Activated naive CD4-positive, alpha-beta T cell treated with anti-CD3 and anti-CD28 coated beads, Interleukin-2, amount 10 ng/mL, durations not matched to agents 7 days and 5 days (primary cell): ENCODE data around the gene CHKB.
"Not testable (repeated sequence)": the region's sequence is repeated elsewhere in the genome, so short reads cannot be mapped to it uniquely, and the experiment has no call there.

ENCODE experiments used
- CTCF ChIA-PET: fragments of 350-600 bp; sonication (Branson Sonifier 250); formaldehyde crosslinking; loops from one replicate; lab custom pipeline; 2021; ENCODE audit warnings: antibody characterized with exemption; lab: Charles Lee
- DNase-seq: peaks from one replicate; pipeline ENCODE4 v3.0.0-alpha.2; 2020
- H3K27ac Mint-ChIP-seq: one replicate; pipeline ENCODE4 v1.8.0; 2021; ENCODE audit warnings: mild to moderate bottlenecking, moderate library complexity, mixed read lengths
- H3K27me3 Mint-ChIP-seq: one replicate; pipeline ENCODE4 v1.8.0; 2021; ENCODE audit warnings: mild to moderate bottlenecking, mixed read lengths
- H3K36me3 Mint-ChIP-seq: one replicate; pipeline ENCODE4 v1.8.0; 2021; ENCODE audit warnings: mixed read lengths
- H3K4me1 Mint-ChIP-seq: one replicate; pipeline ENCODE4 v1.8.0; 2021; ENCODE audit warnings: mixed read lengths
- H3K4me3 Mint-ChIP-seq: one replicate; pipeline ENCODE4 v1.8.0; 2021; ENCODE audit warnings: mild to moderate bottlenecking, moderate library complexity, mixed read lengths
- H3K9me3 Mint-ChIP-seq: one replicate; pipeline ENCODE4 v1.8.0; 2021; ENCODE audit warnings: mixed read lengths

CHKB gene

GRCh38 chr22:50535113-50535512 is 47.5 kb downstream of the CHKB start:
- CTCF ChIA-PET = interaction anchor here (1.3 to 2.4 kb wide), 2 partner anchors 9 to 10 kb away, joined by 3 to 5 read pairs; partner anchors contain the start of genes KLHDC7B and SCO2
- DNase-seq = no peak
- H3K9me3 Mint-ChIP-seq = no peaks in the 10 kb centered on the region
- H3K4me1 Mint-ChIP-seq = peaks cover 59% of the 10 kb centered on the region
- H3K27me3 Mint-ChIP-seq = peaks cover 3% of the 10 kb centered on the region
- no peak overlapping the region for H3K4me3 Mint-ChIP-seq
- H3K27ac Mint-ChIP-seq = peak overlapping the region; percentile 49
- H3K36me3 Mint-ChIP-seq = no peaks in the 10 kb centered on the region

GRCh38 chr22:50533856-50534711 is 48.6 kb downstream of the CHKB start:
- H3K4me3 Mint-ChIP-seq, H3K9me3 Mint-ChIP-seq, H3K36me3 Mint-ChIP-seq, DNase-seq, H3K27me3 Mint-ChIP-seq: not testable (repeated sequence)
- peak overlapping the region; percentile 98 for H3K27ac Mint-ChIP-seq
- CTCF ChIA-PET = interaction anchor here (2.4 kb wide), 1 partner anchor 8 kb away, joined by 5 read pairs; the partner anchor contains the start of gene SCO2
- peaks cover 52% of the 10 kb centered on the region for H3K4me1 Mint-ChIP-seq

GRCh38 chr22:50532824-50533796 is 49.5 kb downstream of the CHKB start:
- Mint-ChIP-seq H3K9me3 (no peaks in the 10 kb centered on the region), H3K27me3 (peaks cover 3% of the 10 kb centered on the region), H3K27ac (peak overlapping the region; percentile 98), H3K36me3 (no peaks in the 10 kb centered on the region), H3K4me1 (peaks cover 56% of the 10 kb centered on the region), H3K4me3 (peak overlapping the region; percentile 93)
- no peak for DNase-seq
- CTCF ChIA-PET = no interaction called here

GRCh38 chr22:50531962-50532674 is 50.5 kb downstream of the CHKB start:
- DNase-seq = peak; percentile 44
- no peaks in the 10 kb centered on the region for H3K36me3 Mint-ChIP-seq
- CTCF ChIA-PET = interaction anchor here (1.1 to 1.3 kb wide), 2 partner anchors 9 to 10 kb away, joined by 4 to 5 read pairs; no protein-coding TSS in a partner anchor

GRCh38 chr22:50531546-50531961 is 51.1 kb downstream of the CHKB start:
- Mint-ChIP-seq H3K9me3 (no peaks in the 10 kb centered on the region), H3K27me3 (peaks cover 3% of the 10 kb centered on the region), H3K27ac (peak overlapping the region; percentile 98), H3K4me3 (peak overlapping the region; percentile 93), H3K4me1 (peaks cover 58% of the 10 kb centered on the region), H3K36me3 (no peaks in the 10 kb centered on the region)
- CTCF ChIA-PET = interaction anchor here (1.1 to 1.3 kb wide), 2 partner anchors 9 to 11 kb away, joined by 4 to 5 read pairs; no protein-coding TSS in a partner anchor
- DNase-seq = peak; percentile 82

More at GRCh38 chr22:50531962-50532674, 50.5 kb downstream of the CHKB start:
- peaks cover 56% of the 10 kb centered on the region for H3K4me1 Mint-ChIP-seq
- peak overlapping the region; percentile 98 for H3K27ac Mint-ChIP-seq
- peaks cover 3% of the 10 kb centered on the region for H3K27me3 Mint-ChIP-seq
- peak overlapping the region; percentile 93 for H3K4me3 Mint-ChIP-seq
- H3K9me3 Mint-ChIP-seq = no peaks in the 10 kb centered on the region

GRCh38 chr22:50530877-50531545 is 51.6 kb downstream of the CHKB start:
- peak overlapping the region; percentile 93 for H3K4me3 Mint-ChIP-seq

GRCh38 chr22:50530580-50530876 is 52.1 kb downstream of the CHKB start:
- CTCF ChIA-PET = no interaction called here
- Mint-ChIP-seq H3K4me1 (peaks cover 52% of the 10 kb centered on the region), H3K27ac (peak overlapping the region; percentile 98)

More at GRCh38 chr22:50530877-50531545, 51.6 kb downstream of the CHKB start:
- DNase-seq = peak; percentile 92
- peaks cover 3% of the 10 kb centered on the region for H3K27me3 Mint-ChIP-seq
- H3K36me3 Mint-ChIP-seq = no peaks in the 10 kb centered on the region
- H3K27ac Mint-ChIP-seq = peak overlapping the region; percentile 98
- peaks cover 53% of the 10 kb centered on the region for H3K4me1 Mint-ChIP-seq
- CTCF ChIA-PET = interaction anchor here (1.1 to 1.3 kb wide), 2 partner anchors 10 to 12 kb away, joined by 4 to 5 read pairs; no protein-coding TSS in a partner anchor
- no peaks in the 10 kb centered on the region for H3K9me3 Mint-ChIP-seq

GRCh38 chr22:50529897-50530579 is 52.6 kb downstream of the CHKB start, which contains the start of gene TYMP:
Gene TYMP (minus strand): TSS chr22:50530012. CDS start chr22:50529709, 303 bp downstream.
- H3K4me1 Mint-ChIP-seq = peaks cover 50% of the 10 kb centered on the region
- peak within 1 kb of the TSS; percentile 98 for H3K27ac Mint-ChIP-seq
- H3K27me3 Mint-ChIP-seq = peaks cover 3% of the 10 kb centered on the region
- no peaks in the 10 kb centered on the region for H3K36me3 Mint-ChIP-seq
- peak within 1 kb of the TSS; percentile 93 for H3K4me3 Mint-ChIP-seq
- no peaks in the 10 kb centered on the region for H3K9me3 Mint-ChIP-seq
- CTCF ChIA-PET = interaction anchor here (1.6 to 6.1 kb wide), 2 partner anchors 9 to 91 kb away, joined by 6 to 46 read pairs; no protein-coding TSS in a partner anchor
- DNase-seq = peak; percentile 83

More at GRCh38 chr22:50530580-50530876, 52.1 kb downstream of the CHKB start:
- Mint-ChIP-seq H3K36me3 (no peaks in the 10 kb centered on the region), H3K9me3 (no peaks in the 10 kb centered on the region), H3K27me3 (peaks cover 3% of the 10 kb centered on the region), H3K4me3 (peak overlapping the region; percentile 93)
- DNase-seq = no peak

GRCh38 chr22:50529416-50529896 is 53.2 kb downstream of the CHKB start:
- Mint-ChIP-seq H3K4me1 (peaks cover 53% of the 10 kb centered on the region), H3K27ac (peak overlapping the region; percentile 88), H3K4me3 (peak overlapping the region; percentile 84), H3K9me3 (no peaks in the 10 kb centered on the region), H3K27me3 (peaks cover 3% of the 10 kb centered on the region), H3K36me3 (peaks cover 5% of the 10 kb centered on the region)
- DNase-seq = no peak
- CTCF ChIA-PET = interaction anchor here (1.3 to 6.1 kb wide), 3 partner anchors 10 to 92 kb away, joined by 6 to 46 read pairs (median 8); no protein-coding TSS in a partner anchor
